GM21529 (cell line): ENCODE results near the gene PTDSS2.
"Not testable (repeated sequence)": the region's sequence is repeated elsewhere in the genome, so short reads cannot be mapped to it uniquely, and the experiment has no call there.

Source experiments
- ATAC-seq: cut with Tn5 transposase; IDR thresholded peaks from one replicate; pipeline ENCODE4 v1.9.1; 2021; ENCODE audit not compliant: unreplicated experiment

PTDSS2 gene

GRCh38 chr11:431921-432320 lies 18.2 kb upstream of the PTDSS2 start:
- ATAC-seq = no peak

GRCh38 chr11:432501-433100 lies 17.5 kb upstream of the PTDSS2 start:
- no peak for ATAC-seq

- ATAC-seq = no peak
Observed at GRCh38 chr11:433111-433510, 17.0 kb upstream of the PTDSS2 start.

GRCh38 chr11:433641-434040 lies 16.4 kb upstream of the PTDSS2 start:
- no peak for ATAC-seq

GRCh38 chr11:434496-434895 lies 15.6 kb upstream of the PTDSS2 start:
- ATAC-seq = no peak

GRCh38 chr11:434999-435740 lies 14.9 kb upstream of the PTDSS2 start:
- not testable (repeated sequence) for ATAC-seq

GRCh38 chr11:437228-437870 lies 12.7 kb upstream of the PTDSS2 start:
- no peak for ATAC-seq

- no peak for ATAC-seq
Observed at GRCh38 chr11:438101-438844, 11.8 kb upstream of the PTDSS2 start.

GRCh38 chr11:439315-440064 lies 10.6 kb upstream of the PTDSS2 start:
- ATAC-seq = no peak

GRCh38 chr11:440065-441042 lies 9.7 kb upstream of the PTDSS2 start:
- ATAC-seq = no peak

- ATAC-seq = no peak
Observed at GRCh38 chr11:441043-441417, 9.0 kb upstream of the PTDSS2 start.

GRCh38 chr11:441418-442274 lies 8.4 kb upstream of the PTDSS2 start, which contains the start of gene ANO9:
ANO9 (minus strand) TSS chr11:442011; CDS start chr11:441926, 85 bp downstream.
- ATAC-seq = peak; percentile 76

- no peak for ATAC-seq
Observed at GRCh38 chr11:442611-443081, 7.4 kb upstream of the PTDSS2 start.

GRCh38 chr11:443542-444199 lies 6.4 kb upstream of the PTDSS2 start:
- no peak for ATAC-seq

GRCh38 chr11:444396-445144 lies 5.5 kb upstream of the PTDSS2 start:
- no peak for ATAC-seq

GRCh38 chr11:445765-446588 lies 4.1 kb upstream of the PTDSS2 start:
- no peak for ATAC-seq
